Stimulated activated CD4-positive, alpha-beta T cell treated with anti-CD3 and anti-CD28 coated beads, Interleukin-15, amount 100 ng/mL, for 1 hour (primary cell): ENCODE measurements around the gene HESX1.
A peak's percentile ranks its signal among the peaks of the same experiment; 100 is the strongest.

Source experiments
- DNase-seq, 2 donors: peaks; one replicate each; pipeline ENCODE4 v3.0.0-alpha.2; 2020; ENCODE audit warnings: low read depth in 1 of 2, low spot score in 1 of 2

HESX1 gene

DNA sequence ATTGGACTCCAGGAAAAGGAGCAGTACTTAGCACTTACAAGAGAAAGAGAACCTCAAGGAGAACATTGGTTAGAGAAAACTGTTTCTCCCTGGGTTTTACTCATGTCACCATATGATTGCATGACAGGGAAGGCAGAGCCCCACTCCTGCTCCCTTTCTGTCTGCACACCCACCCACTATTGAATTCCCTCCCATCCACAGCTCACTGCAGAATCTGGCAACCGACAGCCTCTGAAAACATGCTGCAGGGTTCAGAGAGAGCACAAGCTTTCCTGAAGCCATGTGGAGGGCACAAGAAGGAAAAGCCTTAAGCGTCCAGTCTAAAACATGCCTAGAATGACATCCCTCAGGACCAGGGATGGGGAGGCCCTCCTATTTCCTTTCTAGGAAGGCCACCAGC lies 31.6 kb downstream of the HESX1 start:
- DNase-seq = no peak

GRCh38 chr3:57166660-57167059 lies 33.1 kb downstream of the HESX1 start:
- no peak for DNase-seq

- DNase-seq = no peak
Observed at GRCh38 chr3:57165641-57166040, 34.1 kb downstream of the HESX1 start.

- DNase-seq = peak in 1 of 2 donors; percentile 42
Observed at GRCh38 chr3:57164657-57165573, 34.9 kb downstream of the HESX1 start, which contains the start of gene IL17RD. Gene IL17RD, minus strand, starts transcription at chr3:57165353. Its CDS starts 67 bp downstream, at chr3:57165286.

GRCh38 chr3:57164217-57164656 lies 35.5 kb downstream of the HESX1 start:
- DNase-seq = no peak

GRCh38 chr3:57163751-57164150 lies 36.0 kb downstream of the HESX1 start:
- no peak for DNase-seq

GRCh38 chr3:57161915-57162314 lies 37.9 kb downstream of the HESX1 start:
- DNase-seq = no peak

DNA sequence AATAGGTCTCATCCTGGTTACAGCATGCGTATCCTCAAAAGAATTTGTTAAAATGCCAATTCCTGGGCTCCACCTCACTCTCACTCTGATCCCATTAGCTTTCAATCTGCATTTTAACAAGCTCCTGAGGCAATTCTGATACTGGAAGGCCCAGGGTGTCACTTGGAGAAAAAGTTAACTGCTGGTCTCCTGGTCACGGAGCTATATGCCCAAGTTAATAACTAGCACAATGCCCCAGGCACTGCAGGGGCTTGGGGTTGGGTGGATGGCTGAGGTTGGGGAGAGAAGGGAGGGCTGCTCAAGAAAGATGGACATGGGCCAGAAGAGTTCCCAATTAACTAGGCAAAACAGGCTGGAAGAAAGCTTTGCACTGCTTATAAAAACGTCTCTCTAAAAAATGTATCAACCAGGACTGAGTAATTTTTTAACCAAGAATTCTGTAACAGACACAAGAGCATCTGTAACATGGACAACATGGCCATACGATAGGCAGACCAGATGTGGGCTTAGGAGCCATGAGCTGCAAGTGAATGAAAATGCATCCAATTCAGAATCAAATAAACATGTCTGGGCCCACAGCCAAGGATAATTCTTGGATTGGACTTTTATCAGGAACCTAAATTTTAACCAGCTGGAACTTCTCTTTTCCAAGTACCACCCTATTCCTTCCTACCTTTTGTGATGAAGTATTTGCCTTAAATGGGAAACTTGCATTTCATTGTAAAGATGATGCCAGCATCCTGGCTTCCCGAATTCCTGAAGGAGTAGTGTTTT lies 38.8 kb downstream of the HESX1 start:
- no peak for DNase-seq

DNA sequence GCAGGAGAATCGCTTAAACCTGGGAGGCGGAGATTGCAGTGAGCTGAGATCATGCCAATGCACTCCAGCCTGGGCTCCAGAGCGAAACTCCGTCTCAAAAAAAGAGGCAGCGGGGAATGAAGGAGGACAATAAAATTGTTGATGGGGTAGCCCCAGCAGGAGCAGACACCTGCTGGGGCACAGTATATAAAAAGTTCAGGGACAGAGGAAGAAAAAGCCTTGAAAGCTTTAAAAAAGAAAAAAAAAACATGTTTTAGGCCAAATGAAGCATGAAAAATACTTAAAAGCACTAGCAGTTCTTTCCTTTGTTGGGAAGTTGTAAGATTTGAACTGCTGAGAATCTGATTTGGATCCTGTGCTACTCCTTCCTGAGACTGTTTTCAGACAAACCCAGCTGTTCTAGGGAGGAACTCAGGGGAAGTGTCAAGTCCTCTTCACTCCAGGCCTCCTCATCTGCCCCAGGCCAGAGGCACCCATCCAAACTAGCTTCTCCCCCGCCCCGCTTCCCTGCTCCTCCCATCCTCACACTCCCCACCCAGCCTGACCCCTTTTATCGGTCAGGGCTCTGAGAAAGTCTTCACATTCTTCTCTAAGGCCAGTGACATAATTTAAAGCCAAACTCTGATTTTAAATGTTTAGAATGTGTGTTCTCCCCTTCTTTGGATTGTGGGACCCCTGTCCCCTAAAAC lies 39.6 kb downstream of the HESX1 start:
- DNase-seq = no peak

- no peak for DNase-seq
Observed at GRCh38 chr3:57158813-57159738, 40.7 kb downstream of the HESX1 start.

DNA sequence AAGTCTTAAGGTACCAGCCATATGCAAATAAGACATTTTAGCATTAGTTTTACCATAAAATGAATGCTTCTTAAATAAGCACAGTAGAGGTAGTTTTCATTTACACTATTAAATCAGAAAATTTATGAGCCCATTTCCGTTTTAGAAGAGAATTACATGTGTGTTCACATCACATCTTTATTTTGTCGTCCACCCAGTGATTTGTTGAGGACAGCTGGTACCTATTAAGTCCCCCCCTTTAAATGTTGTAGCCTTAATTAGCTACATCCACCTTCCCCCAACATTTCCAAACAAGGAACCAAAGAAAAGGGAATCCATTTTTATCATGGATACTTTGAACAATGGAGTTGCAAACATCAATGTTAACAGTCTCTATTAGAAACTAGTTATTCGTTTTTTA lies 41.5 kb downstream of the HESX1 start:
- DNase-seq = no peak

GRCh38 chr3:57157545-57157944 lies 42.2 kb downstream of the HESX1 start:
- no peak for DNase-seq

- DNase-seq = no peak
Observed at GRCh38 chr3:57155310-57155643, 44.5 kb downstream of the HESX1 start.

- DNase-seq = no peak
Observed at GRCh38 chr3:57154470-57155309, 45.1 kb downstream of the HESX1 start.

GRCh38 chr3:57152151-57153143 lies 47.3 kb downstream of the HESX1 start:
- no peak for DNase-seq

DNA sequence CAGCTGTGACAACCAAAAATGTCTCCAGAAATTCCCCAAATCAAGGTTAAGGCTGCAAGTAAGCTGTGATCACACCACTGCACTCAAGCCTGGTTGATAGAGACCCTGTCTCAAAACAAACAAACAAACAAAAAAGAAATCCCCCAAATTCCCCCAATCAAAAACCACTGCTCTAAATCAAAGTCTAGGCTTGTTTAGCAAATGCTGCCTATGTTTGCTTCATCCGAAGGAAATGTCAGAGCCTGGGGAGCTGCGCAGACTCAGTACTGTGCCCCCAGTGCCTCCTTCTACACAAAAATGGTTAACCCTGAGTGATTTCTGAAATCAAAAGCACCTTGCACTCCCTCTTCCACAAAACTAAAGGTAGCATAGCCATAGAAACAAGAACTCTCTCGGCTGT lies 48.0 kb downstream of the HESX1 start:
- no peak for DNase-seq

- DNase-seq = no peak
Observed at GRCh38 chr3:57151021-57151449, 48.7 kb downstream of the HESX1 start.

DNA sequence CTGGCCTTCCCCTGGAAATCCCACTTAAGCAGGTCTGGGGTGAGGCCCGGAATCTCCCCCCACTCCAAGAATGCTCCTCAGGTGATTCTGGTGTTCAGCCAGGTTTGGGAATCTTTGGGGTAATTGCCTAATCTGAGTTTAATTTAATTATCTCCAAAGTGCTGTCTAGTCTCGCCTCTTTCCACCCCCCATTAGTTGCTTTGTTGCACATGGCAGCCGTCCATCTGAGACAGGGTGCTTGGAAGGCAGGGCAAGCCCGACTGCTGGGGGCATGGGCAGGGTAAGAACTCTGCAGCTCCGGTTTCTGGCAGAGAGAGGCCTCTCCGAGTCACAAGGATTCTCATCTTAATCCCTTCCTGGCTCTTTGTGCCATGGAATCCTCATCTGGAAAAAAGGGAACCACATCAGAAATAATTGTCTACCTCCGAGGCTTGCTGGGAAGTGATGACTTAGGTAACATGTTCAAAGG lies 49.6 kb downstream of the HESX1 start:
- no peak for DNase-seq
